ENCODE data around the gene ZNF610.
A peak's percentile ranks its signal among the peaks of the same experiment; 100 is the strongest.

The ZNF610 gene

DNA sequence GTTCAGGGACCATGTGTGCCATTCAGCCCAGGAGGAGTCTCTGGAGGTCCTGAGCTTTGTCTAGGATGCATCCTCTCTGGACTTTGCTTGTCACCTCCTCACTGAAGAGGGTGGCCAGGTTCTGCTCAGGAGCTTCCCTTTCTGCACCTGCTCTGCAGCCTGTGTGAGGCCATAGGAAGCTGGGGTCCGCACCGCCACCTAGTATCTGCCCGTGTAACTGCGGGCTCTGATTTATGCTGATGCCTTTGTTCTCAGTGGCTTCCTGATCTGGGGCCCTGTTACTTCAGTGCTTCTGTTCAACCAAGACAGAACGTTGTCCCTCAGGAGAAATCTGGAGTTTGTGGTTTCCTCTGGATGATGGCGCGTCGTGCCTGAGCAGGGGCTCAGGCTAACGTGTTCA, 15.5 kb downstream of the ZNF610 start:
- H3K4me3 Mint-ChIP-seq: no peak overlapping the region
- peaks cover 56% of the 10 kb centered on the region for H3K36me3 Mint-ChIP-seq
- no peak overlapping the region for H3K27ac Mint-ChIP-seq
- no peaks in the 10 kb centered on the region for H3K27me3 Mint-ChIP-seq
- no peaks in the 10 kb centered on the region for H3K4me1 Mint-ChIP-seq
- peaks cover 25% of the 10 kb centered on the region for H3K9me3 Mint-ChIP-seq

DNA sequence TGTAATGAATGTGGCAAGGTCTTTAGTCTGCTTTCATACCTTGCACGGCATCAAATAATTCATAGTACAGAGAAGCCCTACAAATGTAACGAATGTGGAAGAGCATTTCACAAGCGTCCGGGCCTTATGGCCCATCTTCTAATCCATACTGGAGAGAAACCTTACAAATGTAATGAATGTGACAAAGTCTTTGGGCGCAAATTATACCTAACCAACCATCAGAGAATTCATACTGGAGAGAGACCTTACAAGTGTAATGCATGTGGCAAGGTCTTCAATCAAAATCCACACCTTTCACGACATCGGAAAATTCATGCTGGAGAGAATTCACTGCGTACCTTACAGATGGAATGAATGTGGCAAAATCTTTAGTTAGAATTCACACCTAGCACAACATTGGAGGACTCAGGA, 30.4 kb downstream of the ZNF610 start:
- H3K4me3 Mint-ChIP-seq: no peak overlapping the region
- peaks cover 30% of the 10 kb centered on the region for H3K9me3 Mint-ChIP-seq
- no peak overlapping the region for H3K27ac Mint-ChIP-seq
- H3K36me3 Mint-ChIP-seq: peaks cover 42% of the 10 kb centered on the region
- H3K27me3 Mint-ChIP-seq: no peaks in the 10 kb centered on the region
- H3K4me1 Mint-ChIP-seq: peaks cover 11% of the 10 kb centered on the region

DNA sequence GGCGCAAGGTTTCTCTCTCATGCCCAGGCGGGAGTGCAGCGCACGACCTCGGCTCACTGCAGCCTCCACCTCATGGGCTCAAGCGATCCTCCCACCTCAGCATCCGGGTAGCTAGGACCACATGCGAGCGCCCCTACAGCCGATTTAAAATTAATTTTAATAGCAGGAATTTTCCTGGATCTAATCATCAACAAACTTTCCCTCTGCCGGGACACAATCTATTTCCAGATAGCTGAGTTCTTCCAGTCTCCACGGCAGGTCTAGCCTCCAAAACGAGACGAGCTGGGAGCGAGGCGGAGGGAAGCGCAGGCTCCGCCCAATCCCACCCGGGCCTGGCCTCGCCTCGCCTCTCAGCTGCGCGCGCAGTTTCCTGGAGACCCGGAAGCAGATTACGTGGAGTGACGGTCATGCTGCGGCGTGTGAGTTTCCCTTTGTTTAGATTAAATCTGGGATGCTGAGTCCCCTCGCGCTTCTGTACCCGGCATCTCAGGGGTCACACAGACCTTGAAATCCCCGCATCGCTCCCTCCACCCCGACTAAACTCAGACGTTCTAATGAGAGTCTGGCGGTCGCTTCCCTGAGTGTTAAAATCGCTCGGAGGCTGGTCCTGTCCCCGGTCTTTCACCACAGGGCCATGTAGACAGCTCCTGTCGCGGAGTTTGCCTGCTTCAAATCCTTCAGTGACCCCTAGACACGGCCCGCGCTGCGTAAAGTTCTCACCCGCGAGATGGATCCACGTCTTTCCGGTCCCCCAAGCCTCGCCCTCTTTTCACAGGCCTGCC, 33.7 kb downstream of the ZNF610 start, which contains the start of gene ZNF880:
Gene ZNF880 (plus strand): TSS at position 365 of the 782 bp plus-strand sequence. CDS start 43 bp downstream, at position 408.
- peaks cover 50% of the 10 kb centered on the region for H3K36me3 Mint-ChIP-seq
- H3K9me3 Mint-ChIP-seq: peaks cover 28% of the 10 kb centered on the region
- H3K4me1 Mint-ChIP-seq: peaks cover 11% of the 10 kb centered on the region

DNA sequence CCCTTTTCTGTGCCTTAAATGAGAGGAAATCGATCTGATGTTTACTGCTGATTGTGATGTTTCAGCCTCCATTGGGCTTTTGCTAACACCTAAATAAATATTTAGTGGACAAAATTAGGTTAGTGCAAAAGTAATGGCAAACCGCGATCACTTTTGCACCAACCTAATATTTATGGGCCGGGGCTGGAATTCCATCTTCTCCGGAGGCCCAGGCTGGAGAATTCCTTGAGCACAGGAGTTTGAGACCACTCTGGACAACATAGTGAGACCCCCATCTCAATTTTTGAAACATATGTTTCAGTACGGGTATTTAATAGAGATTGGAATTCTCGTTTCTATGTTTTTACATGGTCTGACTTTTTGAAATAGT, 34.3 kb downstream of the ZNF610 start:
- Mint-ChIP-seq H3K27ac (peak overlapping the region; percentile 95), H3K9me3 (peaks cover 27% of the 10 kb centered on the region), H3K27me3 (no peaks in the 10 kb centered on the region), H3K36me3 (peaks cover 54% of the 10 kb centered on the region), H3K4me1 (peaks cover 11% of the 10 kb centered on the region), H3K4me3 (peak overlapping the region; percentile 94)

More for the DNA sequence above, 33.7 kb downstream of the ZNF610 start, which contains the start of gene ZNF880:
- Mint-ChIP-seq H3K4me3 (peak within 1 kb of the TSS; percentile 94), H3K27ac (peak within 1 kb of the TSS; percentile 95), H3K27me3 (no peaks in the 10 kb centered on the region)

DNA sequence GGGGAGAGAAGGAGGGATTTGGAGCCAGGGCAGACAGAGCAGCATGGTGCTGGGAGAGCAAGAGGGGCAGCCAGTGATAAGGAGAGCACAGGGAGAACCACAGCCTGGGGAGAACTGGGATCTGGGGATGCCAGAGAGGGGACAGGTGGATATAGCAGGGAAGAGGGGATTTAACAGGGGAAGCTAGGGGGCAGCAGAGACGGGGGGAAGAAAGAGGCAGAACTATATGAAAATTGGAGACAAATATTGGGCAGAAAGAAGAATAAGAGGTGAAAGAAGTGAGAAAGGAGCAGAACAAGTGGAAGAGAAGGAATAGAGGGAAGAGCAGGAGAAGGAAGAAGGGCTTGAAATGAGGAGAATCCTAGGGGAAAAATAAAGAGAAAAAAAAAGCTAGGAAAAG, 55.1 kb downstream of the ZNF610 start:
- peaks cover 10% of the 10 kb centered on the region for H3K9me3 Mint-ChIP-seq
- H3K27me3 Mint-ChIP-seq: no peaks in the 10 kb centered on the region
- no peaks in the 10 kb centered on the region for H3K4me1 Mint-ChIP-seq
- H3K4me3 Mint-ChIP-seq: no peak overlapping the region
- H3K27ac Mint-ChIP-seq: no peak overlapping the region
- peaks cover 38% of the 10 kb centered on the region for H3K36me3 Mint-ChIP-seq

DNA sequence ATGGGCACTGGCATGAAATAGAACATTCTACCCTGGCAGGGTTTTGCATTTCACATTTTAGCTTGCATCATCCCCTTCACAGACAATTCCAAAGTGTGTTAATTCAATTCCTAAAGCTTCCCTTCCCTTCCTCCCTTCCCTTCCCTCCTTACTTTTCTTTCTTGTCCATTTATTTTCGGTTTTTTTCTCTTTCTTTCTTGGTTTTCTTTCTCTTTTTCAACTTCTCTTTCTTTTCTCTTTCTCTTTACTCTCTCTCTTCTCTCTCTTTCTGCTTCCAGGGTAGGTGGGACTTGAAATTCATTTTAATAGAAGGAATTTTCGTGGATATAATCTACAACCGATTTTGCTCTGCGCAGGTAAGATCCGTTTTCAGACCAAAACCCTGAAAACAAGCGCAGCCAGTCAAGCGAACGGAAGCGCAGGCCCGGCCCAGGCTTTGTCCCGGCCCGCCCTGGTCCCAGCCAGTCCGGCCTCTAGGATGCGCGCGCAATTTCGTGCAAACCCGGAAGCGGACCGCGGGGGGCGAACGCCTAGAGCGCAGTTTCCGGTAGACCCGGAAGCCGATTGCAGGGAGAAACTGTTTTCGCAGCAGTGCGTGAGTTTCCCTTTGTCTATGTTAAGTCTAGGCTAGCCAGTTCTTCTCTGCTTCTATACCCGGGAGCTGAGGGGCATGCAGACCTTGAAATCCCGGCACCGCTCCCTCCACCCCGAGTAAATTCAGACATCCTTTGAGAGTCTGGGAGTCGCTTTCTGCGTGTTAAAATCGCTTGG, 61.5 kb downstream of the ZNF610 start, which contains the start of gene ZNF528:
Gene ZNF528 (plus strand): TSS at position 540 of the 771 bp plus-strand sequence. CDS start 4,165 bp downstream, outside the sequence.
- Mint-ChIP-seq H3K36me3 (peaks cover 62% of the 10 kb centered on the region), H3K4me3 (peak within 1 kb of the TSS; percentile 94), H3K27me3 (no peaks in the 10 kb centered on the region), H3K9me3 (peaks cover 33% of the 10 kb centered on the region), H3K4me1 (peaks cover 22% of the 10 kb centered on the region), H3K27ac (peak within 1 kb of the TSS; percentile 90)

DNA sequence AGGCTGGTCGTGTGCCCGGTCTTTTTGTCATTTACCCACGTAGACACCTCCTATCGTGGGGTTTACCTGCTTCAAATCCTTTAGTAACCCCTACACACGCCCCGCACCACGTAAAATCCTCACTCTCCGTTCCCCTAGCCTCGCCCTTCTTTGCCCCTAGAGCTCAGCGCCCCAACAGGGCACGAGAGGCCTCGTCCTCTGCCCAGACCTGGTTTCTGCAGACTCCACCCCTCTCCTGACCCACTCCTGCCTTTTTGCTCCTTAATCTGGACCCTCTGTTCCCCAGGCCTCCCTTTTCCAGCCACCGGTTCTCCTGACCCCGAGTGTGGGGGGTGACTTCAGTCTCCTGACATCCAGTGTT, 62.0 kb downstream of the ZNF610 start:
- Mint-ChIP-seq H3K27me3 (no peaks in the 10 kb centered on the region), H3K9me3 (peaks cover 32% of the 10 kb centered on the region), H3K36me3 (peaks cover 62% of the 10 kb centered on the region), H3K4me1 (peaks cover 22% of the 10 kb centered on the region), H3K27ac (peak overlapping the region; percentile 72), H3K4me3 (peak overlapping the region; percentile 94)

DNA sequence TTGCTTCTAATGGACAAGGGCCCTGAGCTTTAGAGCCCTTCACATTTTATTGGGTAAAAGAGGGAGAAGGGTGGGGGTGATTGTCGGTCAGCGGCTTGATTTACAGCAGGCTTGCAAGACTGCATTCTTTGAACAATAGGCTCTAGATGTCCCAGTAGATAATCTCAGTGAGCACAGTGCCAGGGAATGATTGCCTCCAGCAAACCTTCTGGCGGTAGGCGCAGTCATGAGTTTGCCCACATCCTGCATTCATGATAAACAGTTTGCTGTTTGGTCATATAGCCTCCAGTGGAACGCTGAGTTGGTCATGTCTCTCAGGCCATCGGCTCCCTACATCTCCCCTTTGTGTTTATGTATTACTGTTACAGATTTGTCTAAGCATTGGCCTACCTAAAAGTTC, 74.2 kb downstream of the ZNF610 start:
- Mint-ChIP-seq H3K36me3 (peaks cover 80% of the 10 kb centered on the region), H3K27ac (no peak overlapping the region), H3K9me3 (peaks cover 16% of the 10 kb centered on the region), H3K4me1 (no peaks in the 10 kb centered on the region), H3K27me3 (no peaks in the 10 kb centered on the region), H3K4me3 (no peak overlapping the region)

DNA sequence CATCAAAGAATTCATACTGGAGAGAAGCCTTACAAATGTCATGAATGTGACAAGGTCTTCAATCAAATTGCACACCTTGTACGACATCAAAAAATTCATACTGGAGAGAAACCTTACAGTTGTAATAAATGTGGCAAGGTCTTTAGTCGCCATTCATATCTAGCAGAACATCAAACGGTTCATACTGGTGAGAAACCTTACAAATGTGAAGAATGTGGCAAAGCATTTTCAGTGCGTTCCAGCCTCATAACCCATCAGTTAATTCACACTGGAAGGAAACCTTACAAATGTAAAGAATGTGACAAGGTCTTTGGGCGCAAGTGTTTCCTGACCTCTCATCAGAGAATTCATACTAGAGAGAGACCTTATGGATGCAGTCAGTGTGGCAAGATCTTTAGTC, 79.7 kb downstream of the ZNF610 start:
- H3K4me3 Mint-ChIP-seq: no peak overlapping the region
- H3K9me3 Mint-ChIP-seq: peaks cover 11% of the 10 kb centered on the region
- H3K4me1 Mint-ChIP-seq: no peaks in the 10 kb centered on the region
- H3K27ac Mint-ChIP-seq: no peak overlapping the region
- peaks cover 40% of the 10 kb centered on the region for H3K36me3 Mint-ChIP-seq
- no peaks in the 10 kb centered on the region for H3K27me3 Mint-ChIP-seq
